ENCODE data around the gene FAM9C.

- no peak for TF ChIP-seq CTCF (IDR thresholded peaks at IDR 0.05)
- no peak for TF ChIP-seq POLR2A (IDR thresholded peaks at IDR 0.05)
Measured at GRCh38 chrX:13068651-13069050, 24.2 kb upstream of the FAM9C start.

Measured in heart left ventricle (tissue), 13 donors.